Spleen (tissue), 11 donors: Measurements from ENCODE around the gene UNC5A. TPM values are rescaled to one million over a fixed set of nuclear protein-coding genes. Genes with fewer than 3 reads are reported as not detected.

Source experiments
- DNase-seq: peaks from one replicate; pipeline ENCODE4 v3.0.0-alpha.2; 2020
- H3K27ac ChIP-seq, 8 donors: fragments of 200-600 bp; sonication (generic) in 7 of 8; 1 replicate in 4 of 8; 2 replicates in 4 of 8; pipeline versions ENCODE4 v1.5.0 to v1.8.0; 2016 to 2021; ENCODE audit warnings: inconsistent platforms in 4 of 8, mild to moderate bottlenecking in 4 of 8, moderate library complexity in 1 of 8
- H3K27me3 ChIP-seq, 7 donors: fragments of 200-600 bp; sonication (generic) in 6 of 7; replicated peaks in 1 of 7; 1 replicate in 4 of 7; 2 replicates in 3 of 7; pipeline versions ENCODE4 v1.5.0 to v1.8.0; 2016 to 2021; ENCODE audit warnings: inconsistent platforms in 3 of 7, mild to moderate bottlenecking in 1 of 7
- H3K36me3 ChIP-seq, 6 donors: fragments of 200-600 bp; sonication (generic) in 5 of 6; 1 replicate in 4 of 6; 2 replicates in 2 of 6; pipeline versions ENCODE4 v1.5.0 to v1.8.0; 2016 to 2021; ENCODE audit warnings: inconsistent platforms in 2 of 6
- H3K4me1 ChIP-seq, 6 donors: fragments of 200-600 bp; sonication (generic) in 5 of 6; 1 replicate in 3 of 6; 2 replicates in 3 of 6; pipeline versions ENCODE4 v1.5.0 to v1.8.0; 2016 to 2021; ENCODE audit warnings: inconsistent platforms in 3 of 6
- H3K4me3 ChIP-seq, 8 donors: fragments of 200-600 bp; sonication (generic) in 7 of 8; 1 replicate in 4 of 8; 2 replicates in 4 of 8; pipeline versions ENCODE4 v1.5.0 to v1.8.0; 2016 to 2021; ENCODE audit warnings: inconsistent platforms in 4 of 8, mild to moderate bottlenecking in 4 of 8, moderate library complexity in 2 of 8
- H3K9me3 ChIP-seq, 8 donors: fragments of 200-600 bp; sonication (generic) in 7 of 8; 1 replicate in 4 of 8; 2 replicates in 4 of 8; pipeline versions ENCODE4 v1.5.0 to v1.8.0; 2016 to 2021; ENCODE audit warnings: inconsistent platforms in 4 of 8
- POLR2A ChIP-seq, 3 donors: fragments of 450-650 bp; IDR thresholded peaks; one replicate each; pipeline ENCODE4 v1.5.1; 2017; ENCODE audit warnings: antibody characterized with exemption in 3 of 3, mild to moderate bottlenecking in 1 of 3
- POLR2AphosphoS5 ChIP-seq, 3 donors: sonication (generic); formaldehyde crosslinking; IDR thresholded peaks; one replicate each; pipeline ENCODE4 v1.5.1; 2017; ENCODE audit warnings: antibody characterized with exemption in 3 of 3
- whole genome bisulfite sequencing, 5 donors: extraction: QIAGEN DNeasy Blood & Tissue Kit in 3 of 5; methylation state at CpG; one replicate each; pipeline versions ENCODE4 v1.1.5 to v1.1.7; 2013 to 2018; 5-methylcytosine and 5-hydroxymethylcytosine counted together
- intact Hi-C: fragments of 100-400 bp; cut with DNase I; formaldehyde crosslinking; loops from one replicate; pipeline ENCODE4 v1.15.0; 2023; ENCODE audit warnings: low total_unique reads
- polyA plus RNA-seq, 3 donors: library from polyadenylated mRNA; stranded (reverse); fragments of 200-250 nt; gene quantifications; one replicate each; pipeline ENCODE4 v1.2.1, GENCODE V29; 2013
- total RNA-seq, 7 donors: library from RNA; depleted of rRNA in 3 of 7; stranded (reverse); fragments of >200 nt in 3 of 7; fragmentation: NEBNext Ultra II Directional in 4 of 7; extraction: Animal tissue kit (Norgen Biotek cat#: 25700) in 4 of 7; gene quantifications; one replicate each; pipeline versions ENCODE4 v1.1.0 to v1.2.1, GENCODE V29; 2016 to 2021
- TF ChIP-seq, protein P1 (sequence below), 11 experiments: fragments of 200-600 bp in 7 of 11; fragments of 450-650 bp in 4 of 11; sonication (generic) in 4 of 11; IDR thresholded peaks in 8 of 11; conservative IDR thresholded peaks in 3 of 11; 1 replicate in 7 of 11; 2 replicates in 4 of 11; pipeline versions ENCODE4 v1.4.0 to v1.8.0; 2016 to 2021; ENCODE audit warnings: antibody characterized with exemption in 11 of 11, inconsistent platforms in 4 of 11, mild to moderate bottlenecking in 1 of 11
- donor health status: healthy with polysubstance abuse.
- donor health status: DM: no; HTN: no; CAD: no; lungs with moderate emphysema.
- donor health status: DM: no; HTN: no; CAD: no.
- donor health status: Bipolar disorder and iron deficiency.
- donor health status: healthy.
- donor health status: DM: no; HTN: no; CAD: no.
- donor health status: DM: yes; HTN: yes; CAD: no.

Gene UNC5A
- total and polyA plus RNA-seq, 10 donors, result 0.03 to 0.06 TPM; not detected in 8

DNA sequence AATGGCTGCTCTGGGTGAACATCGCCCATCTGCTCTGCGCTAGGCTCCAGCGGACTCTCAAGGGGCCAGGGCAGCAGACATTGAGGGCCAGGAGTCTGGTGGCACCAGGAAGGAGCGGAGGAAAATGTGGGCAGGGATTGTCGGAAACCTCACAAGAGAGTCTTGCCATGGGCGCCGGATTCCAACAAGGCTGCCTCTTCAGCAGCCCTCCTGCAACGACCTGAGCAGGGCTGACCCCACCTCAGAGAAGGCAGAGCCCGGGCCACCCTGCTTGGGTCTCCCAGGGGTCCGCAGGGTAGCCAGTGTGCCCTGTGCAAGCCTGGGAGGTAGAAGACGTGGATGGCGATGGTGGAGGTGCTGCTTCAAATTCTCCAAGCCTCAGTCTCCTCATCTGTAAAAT lies 11.4 kb upstream of the UNC5A start:
- intact Hi-C loops, result no loop called here
- 80 to 87% (median 85%) methylated on average over 12 of the region's 12 CpGs for WGBS, 5 donors
- DNase-seq, result no peak
- TF ChIP-seq POLR2AphosphoS5 (IDR thresholded peaks at IDR 0.05) (no peak), POLR2A (IDR thresholded peaks at IDR 0.05) (no peak)
- TF ChIP-seq, protein P1, sequence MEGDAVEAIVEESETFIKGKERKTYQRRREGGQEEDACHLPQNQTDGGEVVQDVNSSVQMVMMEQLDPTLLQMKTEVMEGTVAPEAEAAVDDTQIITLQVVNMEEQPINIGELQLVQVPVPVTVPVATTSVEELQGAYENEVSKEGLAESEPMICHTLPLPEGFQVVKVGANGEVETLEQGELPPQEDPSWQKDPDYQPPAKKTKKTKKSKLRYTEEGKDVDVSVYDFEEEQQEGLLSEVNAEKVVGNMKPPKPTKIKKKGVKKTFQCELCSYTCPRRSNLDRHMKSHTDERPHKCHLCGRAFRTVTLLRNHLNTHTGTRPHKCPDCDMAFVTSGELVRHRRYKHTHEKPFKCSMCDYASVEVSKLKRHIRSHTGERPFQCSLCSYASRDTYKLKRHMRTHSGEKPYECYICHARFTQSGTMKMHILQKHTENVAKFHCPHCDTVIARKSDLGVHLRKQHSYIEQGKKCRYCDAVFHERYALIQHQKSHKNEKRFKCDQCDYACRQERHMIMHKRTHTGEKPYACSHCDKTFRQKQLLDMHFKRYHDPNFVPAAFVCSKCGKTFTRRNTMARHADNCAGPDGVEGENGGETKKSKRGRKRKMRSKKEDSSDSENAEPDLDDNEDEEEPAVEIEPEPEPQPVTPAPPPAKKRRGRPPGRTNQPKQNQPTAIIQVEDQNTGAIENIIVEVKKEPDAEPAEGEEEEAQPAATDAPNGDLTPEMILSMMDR (IDR thresholded peaks at IDR 0.05 in 8 of 11, conservative IDR thresholded peaks at IDR 0.05 in 3 of 11), result no peak
- Histone ChIP-seq H3K4me3 (no peak overlapping the region), H3K27me3 (peaks cover 0 to 74% (median 30%) of the 10 kb centered on the region in 7 donors), H3K9me3 (no peaks in the 10 kb centered on the region), H3K27ac (no peak overlapping the region), H3K4me1 (no peaks in the 10 kb centered on the region), H3K36me3 (no peaks in the 10 kb centered on the region)

DNA sequence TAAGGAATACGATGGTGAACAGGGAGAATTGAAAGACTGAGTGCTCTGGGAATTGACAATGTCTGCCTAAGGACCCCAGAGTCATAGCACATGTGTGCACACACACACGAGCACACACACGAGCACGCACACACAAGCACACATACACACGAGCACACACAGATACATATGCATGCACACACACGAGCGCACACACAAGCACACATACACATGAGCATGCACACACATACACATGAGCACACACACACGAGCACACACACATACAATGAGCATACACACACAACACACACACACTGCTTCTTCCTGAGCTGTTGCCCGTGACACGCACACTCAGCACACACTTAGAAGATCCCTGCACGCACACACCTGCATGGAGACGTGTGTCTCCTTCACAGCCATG lies 10.9 kb upstream of the UNC5A start:
- no peaks in the 10 kb centered on the region for H3K9me3 ChIP-seq
- peaks cover 0 to 74% (median 30%) of the 10 kb centered on the region in 7 donors for H3K27me3 ChIP-seq
- H3K27ac ChIP-seq, result no peak overlapping the region
- H3K36me3 ChIP-seq, result no peaks in the 10 kb centered on the region
- H3K4me1 ChIP-seq, result no peaks in the 10 kb centered on the region
- no peak for DNase-seq
- 79 to 91% (median 86%) methylated on average over 12 of the region's 12 CpGs for WGBS, 5 donors
- TF ChIP-seq POLR2AphosphoS5 (IDR thresholded peaks at IDR 0.05) (no peak), POLR2A (IDR thresholded peaks at IDR 0.05) (no peak)
- TF ChIP-seq, protein P1 (IDR thresholded peaks at IDR 0.05 in 8 of 11, conservative IDR thresholded peaks at IDR 0.05 in 3 of 11), result no peak
- intact Hi-C loops, result no loop called here
- no peak overlapping the region for H3K4me3 ChIP-seq

DNA sequence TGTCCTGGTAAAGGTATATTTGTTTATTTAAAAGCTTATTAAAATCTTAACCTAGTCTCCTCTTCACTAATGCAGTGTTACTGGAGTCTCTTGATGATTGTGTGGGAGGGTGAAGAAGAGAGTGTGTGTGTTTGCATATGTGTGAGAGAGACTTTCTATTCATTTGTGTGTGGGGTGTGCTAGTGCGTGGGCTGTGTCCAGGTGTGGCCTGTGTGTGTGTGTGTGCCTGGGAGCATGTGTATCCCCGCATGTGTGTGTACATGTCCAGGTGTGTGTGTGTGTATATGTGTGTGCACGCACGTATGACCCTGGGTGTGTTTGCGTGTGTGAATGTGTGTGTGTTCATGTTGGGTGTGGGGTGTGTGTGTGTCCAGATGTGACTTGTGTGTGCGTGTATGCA lies 10.3 kb upstream of the UNC5A start:
- DNase-seq, result no peak
- 93 to 97% (median 94%) methylated on average over 6 of the region's 6 CpGs for WGBS, 5 donors
- H3K4me3 ChIP-seq, result no peak overlapping the region
- H3K27me3 ChIP-seq, result peaks cover 0 to 74% (median 30%) of the 10 kb centered on the region in 7 donors
- intact Hi-C loops, result no loop called here
- H3K4me1 ChIP-seq, result no peaks in the 10 kb centered on the region
- no peak overlapping the region for H3K27ac ChIP-seq
- H3K9me3 ChIP-seq, result no peaks in the 10 kb centered on the region
- no peaks in the 10 kb centered on the region for H3K36me3 ChIP-seq
- TF ChIP-seq, protein P1 (IDR thresholded peaks at IDR 0.05 in 8 of 11, conservative IDR thresholded peaks at IDR 0.05 in 3 of 11), result no peak
- TF ChIP-seq POLR2A (IDR thresholded peaks at IDR 0.05) (no peak), POLR2AphosphoS5 (IDR thresholded peaks at IDR 0.05) (no peak)

DNA sequence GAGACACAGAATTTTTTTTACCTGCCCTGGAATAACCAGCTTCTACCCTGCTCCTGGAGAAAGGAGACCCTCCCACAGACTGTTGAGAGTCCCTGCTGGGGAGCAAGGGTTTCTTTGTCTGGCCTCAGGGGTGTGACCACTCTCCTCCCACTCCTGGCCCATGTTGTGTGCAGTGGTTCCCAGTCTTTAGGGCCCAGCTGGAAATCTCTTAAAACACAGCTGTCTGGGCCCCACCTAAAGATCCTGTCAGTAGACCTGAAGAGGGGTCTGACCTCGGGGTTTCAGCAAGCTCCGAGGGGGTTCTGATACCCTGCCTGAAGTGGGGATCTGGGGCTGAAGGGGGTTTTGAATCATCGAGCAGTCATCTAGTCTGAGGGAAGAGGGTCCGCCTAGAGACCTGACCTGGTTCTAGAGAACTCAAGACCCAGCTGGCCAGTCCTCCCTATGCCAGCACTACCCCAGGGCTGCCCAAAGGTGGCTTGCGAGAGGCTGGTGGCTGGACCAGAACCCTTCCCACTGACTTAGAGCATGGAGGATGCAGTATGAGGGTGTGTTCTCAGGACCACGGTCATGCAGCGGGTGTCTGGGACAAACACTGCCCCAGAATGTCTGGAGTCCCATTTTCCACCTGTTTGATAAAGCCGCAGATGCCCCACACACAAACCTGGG lies 8.1 kb upstream of the UNC5A start:
- DNase-seq, result no peak
- no peak overlapping the region for H3K27ac ChIP-seq
- no peaks in the 10 kb centered on the region for H3K9me3 ChIP-seq
- no peak overlapping the region for H3K4me3 ChIP-seq
- peaks cover 0 to 71% (median 25%) of the 10 kb centered on the region in 7 donors for H3K27me3 ChIP-seq
- WGBS, 5 donors, result 81 to 93% (median 87%) methylated on average over 6 to 8 of the region's 8 CpGs
- H3K36me3 ChIP-seq, result no peaks in the 10 kb centered on the region
- intact Hi-C loops, result no loop called here
- H3K4me1 ChIP-seq, result no peaks in the 10 kb centered on the region
- TF ChIP-seq, protein P1 (IDR thresholded peaks at IDR 0.05 in 8 of 11, conservative IDR thresholded peaks at IDR 0.05 in 3 of 11), result no peak
- no peak for TF ChIP-seq POLR2A (IDR thresholded peaks at IDR 0.05)
- no peak for TF ChIP-seq POLR2AphosphoS5 (IDR thresholded peaks at IDR 0.05)
